K562 (cell line): ENCODE results near the gene PES1. TPM values are rescaled to one million over a fixed set of nuclear protein-coding genes. Genes with fewer than 3 reads are reported as not detected.

ENCODE experiments used
- ELF1 ChIP-seq: fragments of 200-800 bp; sonication (Bioruptor generic); IDR thresholded peaks from 2 replicates; pipeline ENCODE4 v1.6.1; 2016; ENCODE audit warnings: missing genetic modification characterization, missing compliant biosample characterization
- ETV6 ChIP-seq, 3 experiments: fragments of 150-350 bp in 1 of 3; sonication (generic) in 1 of 3; formaldehyde crosslinking in 1 of 3; IDR thresholded peaks; 2 replicates each; pipeline versions ENCODE4 v1.6.1 to v1.8.0; 2014 to 2022; ENCODE audit warnings: borderline replicate concordance in 2 of 3, low read depth in 2 of 3, antibody characterized with exemption in 1 of 3, low read length in 1 of 3, mild to moderate bottlenecking in 1 of 3, missing genetic modification reagents in 1 of 3
- FOXK1 ChIP-seq: sonication (generic); formaldehyde crosslinking; IDR thresholded peaks from 2 replicates; pipeline ENCODE4 v1.8.0; 2022; ENCODE audit warnings: missing genetic modification reagents, mild to moderate bottlenecking, borderline replicate concordance
- HNRNPH1 ChIP-seq: fragments of 200-400 bp; formaldehyde crosslinking; optimal IDR thresholded peaks from 2 replicates; pipeline ENCODE3; 2017; ENCODE audit warnings: low read depth, mild to moderate bottlenecking, low read length, moderate library complexity
- MYBL2 ChIP-seq, 2 experiments: fragments of 450-650 bp in 1 of 2; sonication (generic) in 1 of 2; formaldehyde crosslinking in 1 of 2; IDR thresholded peaks; 2 replicates each; pipeline versions ENCODE4 v1.6.1 to v1.8.1; 2017 to 2022; ENCODE audit warnings: borderline replicate concordance in 1 of 2, inconsistent platforms in 1 of 2, low read depth in 1 of 2, mild to moderate bottlenecking in 1 of 2, missing genetic modification reagents in 1 of 2, moderate library complexity in 1 of 2
- ZNF41 ChIP-seq: fragments of 250-450 bp; sonication (Bioruptor Pico); conservative IDR thresholded peaks from 2 replicates; pipeline ENCODE4 v1.4.0; 2020; ENCODE audit warnings: mild to moderate bottlenecking
- ZNF695 ChIP-seq: fragments of 450-650 bp; formaldehyde crosslinking; IDR thresholded peaks from 2 replicates; pipeline ENCODE4 v1.4.0; 2020; ENCODE audit warnings: mild to moderate bottlenecking, moderate library complexity
- polyA plus RNA-seq, 8 experiments: library from polyadenylated mRNA; depleted of rRNA in 4 of 8; stranded (reverse) in 5 of 8; unstranded in 3 of 8; fragments of >200 nt; fragmentation: Nextera tagmentation in 2 of 8; fragmentation: Illumina TruSeq in 1 of 8; extraction: Ambion mirVana in 2 of 8; extraction: Trizol in 1 of 8; gene quantifications; 2 replicates each; pipeline versions ENCODE4 v1.2.1 to v1.2.3, GENCODE V29; 2011 to 2014; ENCODE audit warnings: inconsistent platforms in 1 of 8, missing spikeins in 1 of 8
- total RNA-seq, 7 experiments: library from RNA; depleted of rRNA in 6 of 7; stranded (reverse); fragments of >200 nt in 6 of 7; fragmentation: Illumina TruSeq in 2 of 7; extraction: Trizol in 2 of 7; gene quantifications; 2 replicates each; pipeline versions ENCODE4 v1.2.1 to v1.2.3, GENCODE V29; 2011 to 2021; ENCODE audit warnings: low replicate concordance in 1 of 7
- TF ChIP-seq, protein P1 (sequence below): fragments of 200-800 bp; sonication (Bioruptor generic); IDR thresholded peaks from 2 replicates; pipeline ENCODE4 v1.6.1; 2016; ENCODE audit warnings: missing genetic modification characterization, missing compliant biosample characterization
- TF ChIP-seq, protein P2 (sequence below): fragments of 250-450 bp; sonication (Bioruptor Pico); IDR thresholded peaks from 2 replicates; pipeline ENCODE4 v1.5.0; 2021; ENCODE audit warnings: mild to moderate bottlenecking, moderate library complexity
- TF ChIP-seq, protein P3 (sequence below), 2 experiments: IDR thresholded peaks; 2 replicates each; pipeline ENCODE4 v1.6.1; 2011; ENCODE audit warnings: borderline replicate concordance in 1 of 2, control low read depth in 1 of 2, low read depth in 1 of 2, low read length in 1 of 2, mild to moderate bottlenecking in 1 of 2, mixed read lengths in 1 of 2, moderate library complexity in 1 of 2; ENCODE audit not compliant: insufficient read depth in 1 of 2, insufficient read length in 1 of 2, poor library complexity in 1 of 2, severe bottlenecking in 1 of 2; ENCODE audit errors: extremely low read depth in 1 of 2

The PES1 gene
- total and polyA plus RNA-seq, 9 of the 15 experiments (the other 6 are each of a cell fraction or from before 2014, with no cell fraction given), result 6.5 to 158 (median 94.3) TPM

DNA sequence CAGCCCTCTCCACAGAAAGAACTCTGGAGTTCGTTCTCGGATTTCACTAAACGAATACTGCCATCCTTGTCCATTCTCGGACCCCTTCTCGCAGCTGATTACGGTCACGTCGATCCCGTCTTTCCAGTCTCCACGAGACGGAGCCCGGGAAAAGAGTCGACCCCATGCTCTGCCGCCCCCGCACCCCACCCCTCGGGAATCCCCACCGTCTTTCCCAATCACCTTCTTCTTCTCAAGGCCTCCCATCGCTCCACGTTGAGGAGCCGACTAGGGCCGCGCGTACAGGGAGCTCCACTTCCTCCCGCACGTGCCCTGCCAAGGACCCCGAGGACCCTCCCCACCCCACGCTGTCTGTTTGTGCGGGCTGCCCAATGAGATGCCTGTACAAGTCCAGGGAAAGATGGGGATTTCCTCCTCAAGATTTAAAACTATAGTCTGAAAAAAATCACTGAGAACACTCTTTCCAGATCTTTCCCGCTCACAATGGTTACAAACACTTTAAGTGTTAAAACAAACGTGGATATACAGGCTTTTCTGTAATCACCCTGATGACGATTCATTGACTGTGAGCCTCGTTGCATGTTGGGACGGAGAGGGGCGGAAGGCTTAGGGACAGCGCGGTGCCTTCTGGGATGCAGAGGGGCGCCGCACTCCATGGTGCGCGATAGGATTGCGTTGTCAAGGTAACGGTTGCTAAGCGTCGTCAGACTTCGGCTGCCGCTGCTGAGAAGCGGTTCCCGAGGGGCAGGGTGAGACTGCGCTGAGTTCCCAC is at the start of gene PES1 (continued):
- peak; percentile 99 for TF ChIP-seq ELF1 (tag)
- TF ChIP-seq FOXK1 (CRISPR knock-in tag), result no peak
- no peak for TF ChIP-seq ZNF695 (CRISPR knock-in tag)
- TF ChIP-seq, protein P1, sequence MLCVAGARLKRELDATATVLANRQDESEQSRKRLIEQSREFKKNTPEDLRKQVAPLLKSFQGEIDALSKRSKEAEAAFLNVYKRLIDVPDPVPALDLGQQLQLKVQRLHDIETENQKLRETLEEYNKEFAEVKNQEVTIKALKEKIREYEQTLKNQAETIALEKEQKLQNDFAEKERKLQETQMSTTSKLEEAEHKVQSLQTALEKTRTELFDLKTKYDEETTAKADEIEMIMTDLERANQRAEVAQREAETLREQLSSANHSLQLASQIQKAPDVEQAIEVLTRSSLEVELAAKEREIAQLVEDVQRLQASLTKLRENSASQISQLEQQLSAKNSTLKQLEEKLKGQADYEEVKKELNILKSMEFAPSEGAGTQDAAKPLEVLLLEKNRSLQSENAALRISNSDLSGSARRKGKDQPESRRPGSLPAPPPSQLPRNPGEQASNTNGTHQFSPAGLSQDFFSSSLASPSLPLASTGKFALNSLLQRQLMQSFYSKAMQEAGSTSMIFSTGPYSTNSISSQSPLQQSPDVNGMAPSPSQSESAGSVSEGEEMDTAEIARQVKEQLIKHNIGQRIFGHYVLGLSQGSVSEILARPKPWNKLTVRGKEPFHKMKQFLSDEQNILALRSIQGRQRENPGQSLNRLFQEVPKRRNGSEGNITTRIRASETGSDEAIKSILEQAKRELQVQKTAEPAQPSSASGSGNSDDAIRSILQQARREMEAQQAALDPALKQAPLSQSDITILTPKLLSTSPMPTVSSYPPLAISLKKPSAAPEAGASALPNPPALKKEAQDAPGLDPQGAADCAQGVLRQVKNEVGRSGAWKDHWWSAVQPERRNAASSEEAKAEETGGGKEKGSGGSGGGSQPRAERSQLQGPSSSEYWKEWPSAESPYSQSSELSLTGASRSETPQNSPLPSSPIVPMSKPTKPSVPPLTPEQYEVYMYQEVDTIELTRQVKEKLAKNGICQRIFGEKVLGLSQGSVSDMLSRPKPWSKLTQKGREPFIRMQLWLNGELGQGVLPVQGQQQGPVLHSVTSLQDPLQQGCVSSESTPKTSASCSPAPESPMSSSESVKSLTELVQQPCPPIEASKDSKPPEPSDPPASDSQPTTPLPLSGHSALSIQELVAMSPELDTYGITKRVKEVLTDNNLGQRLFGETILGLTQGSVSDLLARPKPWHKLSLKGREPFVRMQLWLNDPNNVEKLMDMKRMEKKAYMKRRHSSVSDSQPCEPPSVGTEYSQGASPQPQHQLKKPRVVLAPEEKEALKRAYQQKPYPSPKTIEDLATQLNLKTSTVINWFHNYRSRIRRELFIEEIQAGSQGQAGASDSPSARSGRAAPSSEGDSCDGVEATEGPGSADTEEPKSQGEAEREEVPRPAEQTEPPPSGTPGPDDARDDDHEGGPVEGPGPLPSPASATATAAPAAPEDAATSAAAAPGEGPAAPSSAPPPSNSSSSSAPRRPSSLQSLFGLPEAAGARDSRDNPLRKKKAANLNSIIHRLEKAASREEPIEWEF (CRISPR knock-in tag), result no peak
- TF ChIP-seq, protein P2, sequence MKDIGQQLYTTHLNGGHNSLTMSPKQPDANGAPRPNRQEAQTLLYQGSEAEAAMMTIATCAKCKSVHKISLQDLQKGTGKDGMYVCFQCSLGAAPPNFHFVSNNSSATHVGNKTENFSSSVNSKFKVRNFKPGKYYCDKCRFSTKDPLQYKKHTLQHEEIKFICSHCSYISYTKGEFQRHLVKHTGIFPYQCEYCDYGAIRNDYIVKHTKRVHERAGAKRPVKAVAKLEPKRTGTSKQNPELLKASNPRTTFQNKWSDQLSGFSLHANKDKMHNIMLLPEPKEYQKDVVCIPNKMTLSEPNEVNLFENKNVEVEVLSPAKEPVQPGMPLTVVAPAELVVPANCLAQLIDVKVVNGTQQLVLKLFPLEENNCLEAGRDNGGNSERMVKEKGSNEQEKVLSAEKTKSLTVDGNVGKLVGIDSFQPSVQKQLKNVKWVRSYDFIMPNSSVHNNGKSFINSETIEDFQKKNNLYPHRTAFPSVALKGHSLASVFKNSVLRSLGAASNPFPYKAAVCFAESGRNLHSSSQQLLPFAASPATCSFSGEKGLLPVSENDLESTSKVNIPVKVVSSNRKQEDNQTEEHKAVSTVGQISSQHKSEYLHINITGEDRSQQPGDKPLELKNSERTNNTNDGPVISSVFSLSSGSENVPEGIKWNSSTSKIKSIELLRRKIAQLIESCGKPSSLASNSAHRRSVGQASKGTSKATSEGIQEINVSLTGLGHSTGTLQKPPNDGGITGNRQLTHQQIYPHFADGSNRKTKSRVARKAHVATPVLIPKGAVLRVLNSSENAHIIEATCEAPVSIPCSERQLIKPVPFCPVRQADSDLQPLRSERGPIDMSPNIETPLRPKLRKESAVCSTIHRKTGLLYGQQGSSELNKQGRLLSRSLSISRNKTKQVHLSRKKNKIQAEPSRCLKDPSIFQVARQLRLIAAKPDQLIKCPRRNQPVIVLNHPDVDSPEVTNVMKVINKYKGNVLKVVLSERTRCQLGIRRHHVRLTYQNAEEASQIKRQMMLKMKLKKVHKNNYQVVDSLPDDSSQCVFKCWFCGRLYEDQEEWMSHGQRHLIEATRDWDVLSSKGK (CRISPR knock-in tag), result no peak
- TF ChIP-seq MYBL2 (IDR thresholded peaks at IDR 0.05; ENCODE audit: low read depth), result no peak
- no peak for TF ChIP-seq MYBL2 (CRISPR knock-in tag; IDR thresholded peaks at IDR 0.05; ENCODE audit: borderline replicate concordance)
- TF ChIP-seq, protein P3, sequence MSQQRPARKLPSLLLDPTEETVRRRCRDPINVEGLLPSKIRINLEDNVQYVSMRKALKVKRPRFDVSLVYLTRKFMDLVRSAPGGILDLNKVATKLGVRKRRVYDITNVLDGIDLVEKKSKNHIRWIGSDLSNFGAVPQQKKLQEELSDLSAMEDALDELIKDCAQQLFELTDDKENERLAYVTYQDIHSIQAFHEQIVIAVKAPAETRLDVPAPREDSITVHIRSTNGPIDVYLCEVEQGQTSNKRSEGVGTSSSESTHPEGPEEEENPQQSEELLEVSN (IDR thresholded peaks at IDR 0.05; ENCODE audit: borderline replicate concordance in 1 of 2, extremely low read depth in 1 of 2, insufficient read depth in 1 of 2, insufficient read length in 1 of 2, low read depth in 1 of 2, low read length in 1 of 2, poor library complexity in 1 of 2, severe bottlenecking in 1 of 2), result peak; percentile 31 to 65
- TF ChIP-seq ZNF41 (CRISPR knock-in tag), result no peak
- no peak for TF ChIP-seq HNRNPH1
- TF ChIP-seq ETV6 (IDR thresholded peaks at IDR 0.05; ENCODE audit: borderline replicate concordance in 1 of 2, low read depth in 2 of 2, low read length in 1 of 2), result no peak
- TF ChIP-seq ETV6 (CRISPR knock-in tag; IDR thresholded peaks at IDR 0.05; ENCODE audit: borderline replicate concordance), result no peak
